ENCODE measurements around the gene CEP112.
"Not testable (repeated sequence)": the region's sequence is repeated elsewhere in the genome, so short reads cannot be mapped to it uniquely, and the experiment has no call there.

The CEP112 gene

GRCh38 chr17:65756760-65757159, 435.2 kb downstream of the CEP112 start:
- no peak for DNase-seq

GRCh38 chr17:65755799-65756198, 436.1 kb downstream of the CEP112 start:
- no peak for DNase-seq

DNA sequence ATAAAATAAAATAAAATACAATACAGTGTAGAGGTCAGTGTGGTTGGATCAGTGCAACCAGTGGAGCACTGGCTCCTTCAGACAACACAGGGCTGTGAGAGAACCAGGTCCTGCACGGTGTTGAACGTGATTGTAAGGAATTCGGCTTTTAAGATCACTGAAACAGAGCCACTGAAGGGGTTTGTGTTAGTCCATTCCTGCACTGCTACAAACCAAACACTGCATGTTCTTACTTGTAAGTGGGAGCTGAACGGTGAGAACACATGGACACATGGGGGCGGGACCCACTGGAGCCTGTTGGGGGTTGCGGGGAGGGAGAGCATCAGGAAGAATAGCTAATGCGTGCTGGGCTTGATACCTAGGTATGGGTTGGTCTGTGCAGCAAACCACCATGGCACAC, 437.3 kb downstream of the CEP112 start:
- no peak for DNase-seq

DNA sequence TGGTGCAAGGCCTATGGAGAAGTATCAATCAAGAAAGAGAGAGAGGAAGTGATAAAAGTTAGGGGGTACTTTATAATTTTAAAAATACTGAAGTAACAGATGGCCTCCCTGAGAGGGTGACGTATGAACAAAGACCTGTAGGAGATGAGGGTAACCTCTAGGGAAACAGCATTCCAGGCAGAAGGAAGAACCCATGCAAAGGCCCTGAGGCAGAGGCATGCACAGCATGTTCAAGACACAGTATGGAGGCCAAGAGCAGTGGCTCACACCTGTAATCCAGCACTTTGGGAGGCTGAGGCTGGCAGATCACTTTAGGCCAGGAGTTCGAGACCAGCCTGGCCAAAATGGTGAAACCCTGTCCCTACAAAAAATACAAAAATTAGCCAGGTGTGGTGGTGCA, 437.9 kb downstream of the CEP112 start:
- DNase-seq, result no peak

DNA sequence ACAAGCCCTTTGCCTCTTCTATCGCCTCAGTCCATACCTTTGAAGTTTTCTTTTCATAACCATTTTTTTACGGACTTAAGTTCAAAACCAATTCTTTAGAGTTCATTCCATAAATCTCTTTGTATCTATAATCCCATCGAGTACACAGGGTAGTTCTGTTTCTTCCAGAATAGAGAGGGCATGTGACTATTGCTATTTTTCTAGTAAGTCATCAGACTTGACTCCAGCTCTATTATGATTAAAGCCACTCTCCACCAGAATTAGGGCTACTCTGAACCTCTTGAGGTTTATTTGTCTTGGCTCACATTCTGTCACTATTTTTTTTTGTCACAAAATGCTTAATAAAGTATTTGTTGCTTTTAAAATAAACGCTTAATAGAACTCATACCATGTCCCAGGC, 438.6 kb downstream of the CEP112 start:
- no peak for DNase-seq

GRCh38 chr17:65751263-65751662, 440.7 kb downstream of the CEP112 start:
- DNase-seq, result no peak

DNA sequence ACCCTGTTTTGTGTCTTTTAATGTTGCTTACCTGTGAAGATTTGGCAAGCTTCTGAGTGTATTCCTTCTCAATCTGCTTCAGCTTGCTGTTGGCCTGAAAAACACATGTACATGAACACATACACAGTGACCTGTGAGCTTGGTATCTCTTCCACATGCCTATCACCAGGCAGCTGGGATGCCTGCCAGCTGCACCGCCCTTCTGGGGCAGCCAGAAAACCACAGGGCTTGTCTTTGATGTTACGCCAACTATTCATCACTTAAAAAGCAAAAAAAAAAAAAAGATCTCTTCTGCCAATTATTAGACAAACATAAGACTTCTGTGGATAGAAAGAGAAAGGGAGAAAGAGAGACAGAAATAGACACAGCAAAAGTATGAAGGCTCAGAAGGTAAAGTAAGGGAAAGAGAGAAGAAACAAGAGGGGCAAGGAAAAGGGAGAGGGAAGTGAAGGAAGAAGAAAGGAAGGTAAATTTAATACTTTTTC, 441.3 kb downstream of the CEP112 start:
- DNase-seq, result peak; percentile 87

- peak; percentile 14 for DNase-seq
Observed at GRCh38 chr17:65750166-65750565, 441.8 kb downstream of the CEP112 start.

- no peak for DNase-seq
Observed at GRCh38 chr17:65749479-65749878, 442.5 kb downstream of the CEP112 start.

DNA sequence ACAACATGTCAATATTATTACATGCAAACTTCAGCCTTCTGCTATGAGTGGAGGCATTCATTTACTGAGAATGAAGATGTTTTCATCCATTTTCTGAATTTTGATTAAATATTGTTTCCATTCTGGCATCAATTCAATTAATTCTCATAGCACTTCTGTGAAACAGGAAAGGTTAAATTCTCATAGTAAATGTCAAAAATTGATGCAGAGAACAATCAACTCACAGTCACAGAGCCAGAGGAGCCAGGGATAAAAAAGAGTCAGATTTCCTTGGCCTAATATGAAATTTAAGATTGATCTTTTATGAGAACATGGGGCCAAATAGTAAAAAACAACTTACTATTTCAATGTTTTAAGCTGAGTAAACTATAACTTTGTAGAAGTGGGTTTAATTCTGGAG, 446.7 kb downstream of the CEP112 start:
- no peak for DNase-seq

- DNase-seq, result no peak
Observed at GRCh38 chr17:65743308-65743655, 448.7 kb downstream of the CEP112 start.

- DNase-seq, result no peak
Observed at GRCh38 chr17:65742403-65743307, 449.3 kb downstream of the CEP112 start.

DNA sequence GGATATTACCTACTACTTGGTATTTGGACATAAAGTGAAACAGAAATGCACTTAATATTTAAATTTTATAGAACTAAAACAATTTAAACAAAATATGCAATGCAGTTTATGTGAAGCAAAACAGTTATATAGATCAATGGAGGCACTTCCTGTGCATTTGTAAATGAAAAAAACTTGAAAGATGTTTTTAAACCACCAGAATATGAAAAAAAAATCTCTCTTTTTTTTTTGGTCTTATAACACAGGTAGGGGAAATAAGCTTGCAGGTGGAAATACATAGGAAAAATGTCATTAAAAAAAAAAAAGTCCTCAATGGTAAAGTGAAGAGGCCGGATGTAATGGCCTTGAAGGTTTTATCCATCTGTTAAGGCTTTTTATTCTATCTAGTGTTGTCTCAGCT, 450.2 kb downstream of the CEP112 start:
- no peak for DNase-seq

GRCh38 chr17:65739034-65739433, 452.9 kb downstream of the CEP112 start:
- DNase-seq, result no peak

GRCh38 chr17:65737451-65737850, 454.5 kb downstream of the CEP112 start:
- no peak for DNase-seq

- DNase-seq, result no peak
Observed at GRCh38 chr17:65733314-65733713, 458.6 kb downstream of the CEP112 start.

DNA sequence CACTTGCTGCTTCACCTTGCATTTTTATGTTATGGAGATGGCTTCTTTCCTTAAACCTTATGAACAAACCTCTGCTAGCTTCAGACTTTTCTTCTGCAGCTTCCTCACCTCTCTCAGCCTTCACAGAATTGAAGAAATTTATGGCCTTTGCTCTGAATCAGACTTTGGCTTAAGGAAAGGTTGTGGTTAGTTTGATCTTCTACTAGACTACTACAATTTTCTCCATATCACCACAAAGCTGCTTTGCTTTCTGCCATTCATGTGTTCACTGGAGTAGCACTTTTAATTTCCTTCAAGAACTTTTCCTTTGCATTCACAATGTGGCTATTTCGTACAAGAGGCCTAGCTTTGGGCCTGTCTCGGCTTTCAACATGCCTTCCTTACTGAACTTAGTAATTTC, 459.3 kb downstream of the CEP112 start:
- DNase-seq, result not testable (repeated sequence)

DNA sequence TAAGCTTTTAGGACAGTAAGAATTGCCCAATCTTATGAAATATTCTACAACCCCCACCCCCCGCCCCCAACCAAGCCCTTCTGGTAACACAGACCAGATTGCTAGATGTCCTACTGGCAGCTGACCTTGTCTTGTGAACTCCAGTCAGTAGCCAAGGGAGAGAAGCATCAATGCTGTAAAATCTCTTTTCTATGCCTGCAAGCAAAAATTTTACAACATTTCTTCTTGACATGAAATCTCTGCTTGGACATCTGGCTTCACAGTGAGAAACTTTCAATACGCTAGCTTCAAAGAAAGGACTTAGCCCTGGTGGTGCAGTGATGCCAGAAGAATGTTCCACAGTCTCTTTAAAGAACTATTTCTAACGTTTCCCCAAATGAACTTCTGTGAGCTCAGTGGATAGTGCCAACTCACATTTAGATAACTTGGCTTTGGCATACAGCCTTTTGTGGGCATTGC, 461.2 kb downstream of the CEP112 start:
- no peak for DNase-seq

DNA sequence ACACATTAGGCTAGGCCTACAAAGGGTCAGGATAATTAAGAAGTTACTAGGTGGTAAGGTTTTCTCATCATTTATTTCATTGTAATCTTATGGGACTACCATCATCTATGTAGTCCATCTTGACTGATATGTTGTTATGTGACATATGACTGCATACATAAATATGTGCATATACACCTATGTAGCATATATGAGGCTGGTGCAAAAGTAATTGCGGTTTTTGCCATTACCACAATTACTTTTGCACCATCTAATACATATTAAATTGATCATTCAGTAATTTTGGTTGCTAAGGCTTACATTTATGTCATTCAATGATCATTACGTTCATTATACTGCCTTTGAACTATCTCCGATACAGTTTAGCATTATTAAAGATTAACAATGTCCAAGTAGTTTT, 462.7 kb downstream of the CEP112 start:
- DNase-seq, result no peak

- no peak for DNase-seq
Observed at GRCh38 chr17:65727832-65728231, 464.1 kb downstream of the CEP112 start.

- no peak for DNase-seq
Observed at GRCh38 chr17:65727246-65727645, 464.7 kb downstream of the CEP112 start.

DNA sequence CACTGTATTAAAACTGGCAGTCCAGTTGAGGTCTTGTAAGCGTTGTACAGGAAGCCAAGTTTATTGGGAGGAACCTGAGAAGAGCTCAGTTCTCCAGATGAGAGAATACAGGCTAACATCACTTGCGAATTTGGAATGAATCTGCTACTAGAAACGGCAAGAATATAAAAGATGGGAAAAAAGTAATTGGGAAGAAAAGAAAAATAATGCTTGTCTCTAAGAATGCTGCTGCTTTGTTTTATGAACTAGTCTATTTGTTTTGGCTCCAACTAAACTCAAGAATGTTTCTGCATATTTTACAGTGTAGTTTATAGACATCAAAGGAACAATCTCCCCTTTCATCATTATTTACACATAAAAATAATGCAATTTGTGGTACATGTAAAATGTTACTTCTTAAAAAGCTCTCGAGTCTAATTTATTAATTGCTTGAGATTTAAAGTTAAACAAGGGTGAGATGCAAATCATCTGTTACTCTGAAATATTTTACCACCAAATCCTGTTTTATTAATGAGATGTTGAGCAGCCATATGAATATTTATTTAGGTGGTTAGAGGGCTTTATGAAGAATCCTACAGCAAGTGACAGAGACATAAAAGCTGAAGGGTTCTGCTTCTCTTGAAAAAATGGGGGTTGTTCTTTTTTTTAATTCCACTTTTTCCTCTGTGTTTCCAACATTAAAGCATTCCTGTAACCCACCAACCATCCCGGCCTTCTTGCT, 468.3 kb downstream of the CEP112 start:
- no peak for DNase-seq

GRCh38 chr17:65718601-65719000, 473.3 kb downstream of the CEP112 start:
- no peak for DNase-seq

Measured in NCI-H2171 treated with DMSO at 0.1 percent for 48 hours (cell line).